A673 (cell line): ENCODE measurements around the gene MMEL1. TPM values are rescaled to one million over a fixed set of nuclear protein-coding genes. Genes with fewer than 3 reads are reported as not detected.

Experiments used
- BruUV-seq: library from RNA; stranded (reverse); fragments of 400-500 nt; replicated peaks from 2 replicates; lab custom pipeline; 2021; lab: Mats Ljungman, UMichigan
- CTCF ChIA-PET: fragments of 300-600 bp; sonication (Branson Sonifier 250); formaldehyde crosslinking; loops from one replicate; lab custom pipeline; 2022; ENCODE audit warnings: antibody characterized with exemption; lab: Charles Lee
- POLR2A ChIA-PET: fragments of 300-600 bp; sonication (Branson Sonifier 250); formaldehyde crosslinking; loops from one replicate; lab custom pipeline; 2022; ENCODE audit warnings: antibody characterized with exemption; ENCODE audit not compliant: low non-redundant PET; lab: Charles Lee
- DNase-seq: peaks from one replicate; pipeline ENCODE4 v3.0.0-alpha.2; 2015; ENCODE audit warnings: low spot score
- H3K27ac ChIP-seq: fragments of 200-600 bp; sonication (generic); 2 replicates; pipeline ENCODE4 v1.5.1; 2016; ENCODE audit warnings: mixed run types, low read depth, mild to moderate bottlenecking, mixed read lengths, antibody characterized with exemption, low read length; ENCODE audit not compliant: poor library complexity, severe bottlenecking
- H3K27me3 ChIP-seq: fragments of 200-600 bp; sonication (generic); replicated peaks from 2 replicates; pipeline ENCODE4 v1.6.1; 2017; ENCODE audit warnings: mixed run types, low read depth, mild to moderate bottlenecking, mixed read lengths, antibody characterized with exemption, low read length; ENCODE audit not compliant: insufficient read depth, poor library complexity
- H3K36me3 ChIP-seq: fragments of 200-600 bp; sonication (generic); 2 replicates; pipeline ENCODE4 v1.6.1; 2016; ENCODE audit warnings: mixed run types, mild to moderate bottlenecking, mixed read lengths, antibody characterized with exemption, low read length; ENCODE audit not compliant: insufficient read depth, poor library complexity, severe bottlenecking
- H3K4me1 ChIP-seq: fragments of 200-600 bp; sonication (generic); 2 replicates; pipeline ENCODE4 v1.6.1; 2017; ENCODE audit warnings: mixed run types, mild to moderate bottlenecking, mixed read lengths, antibody characterized with exemption, low read length; ENCODE audit not compliant: insufficient read depth, poor library complexity, severe bottlenecking
- H3K4me3 ChIP-seq: fragments of 200-600 bp; sonication (generic); 2 replicates; pipeline ENCODE4 v1.5.1; 2016; ENCODE audit warnings: low read depth, mixed run types, mild to moderate bottlenecking, mixed read lengths, low read length; ENCODE audit not compliant: poor library complexity, severe bottlenecking
- H3K9me3 ChIP-seq: fragments of 200-600 bp; sonication (generic); 2 replicates; pipeline ENCODE4 v1.6.1; 2016; ENCODE audit warnings: mixed run types, low read depth, mild to moderate bottlenecking, mixed read lengths, antibody characterized with exemption, low read length; ENCODE audit not compliant: poor library complexity, severe bottlenecking
- CTCF ChIP-seq: fragments of 300-800, 200-600 bp; sonication (generic); conservative IDR thresholded peaks from 2 replicates; pipeline ENCODE4 v1.5.1; 2017; ENCODE audit warnings: low read depth, mild to moderate bottlenecking, antibody characterized with exemption, low read length, moderate library complexity, mixed read lengths
- EZH2 ChIP-seq: fragments of 200-600 bp; sonication (generic); IDR thresholded peaks from 2 replicates; pipeline ENCODE4 v1.6.1; 2017; ENCODE audit warnings: borderline replicate concordance, low read depth, mild to moderate bottlenecking, mixed read lengths, antibody characterized with exemption, low read length; ENCODE audit not compliant: poor library complexity, severe bottlenecking
- intact Hi-C: fragments of 100-400 bp; cut with micrococcal nuclease; formaldehyde crosslinking; loops from one replicate; pipeline ENCODE4 v1.10.0; 2022; ENCODE audit not compliant: unreplicated experiment
- total RNA-seq: library from RNA; stranded (reverse); gene quantifications from 2 replicates; pipeline ENCODE4 v1.2.3, GENCODE V29; 2021

The MMEL1 gene
- total RNA-seq, 1 experiment from 2014 or later: not detected

DNA sequence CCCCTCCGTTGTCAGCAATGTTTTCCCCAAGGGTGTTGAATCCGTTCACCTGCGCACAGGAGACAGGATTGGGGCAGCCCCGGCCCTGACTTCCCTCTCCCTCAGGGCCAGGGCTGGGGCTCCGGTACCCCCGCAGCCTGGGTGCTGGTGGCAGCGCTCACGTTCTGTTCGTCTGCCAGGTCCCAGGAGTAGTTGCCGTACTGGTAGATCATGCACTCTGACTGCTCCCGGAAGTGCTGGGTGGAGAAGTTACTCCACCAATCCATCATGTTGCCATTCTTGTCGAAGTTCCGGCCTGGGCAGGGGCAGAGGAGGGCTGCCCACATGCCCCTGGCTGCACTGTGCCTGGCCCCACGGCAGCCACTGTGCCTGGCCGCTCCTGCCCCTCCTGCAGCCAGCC, 40.1 kb downstream of the MMEL1 start:
- H3K9me3 ChIP-seq: no peaks in the 10 kb centered on the region
- ChIA-PET CTCF (no interaction called here), POLR2A (no interaction called here)
- intact Hi-C loops: no loop called here
- TF ChIP-seq CTCF: no peak
- no peak for TF ChIP-seq EZH2
- H3K4me3 ChIP-seq: no peak overlapping the region
- H3K27ac ChIP-seq: no peak overlapping the region
- H3K36me3 ChIP-seq: no peaks in the 10 kb centered on the region
- BruUV-seq: no TSS peak
- DNase-seq: no peak
- peaks cover 8% of the 10 kb centered on the region for H3K4me1 ChIP-seq
- no peaks in the 10 kb centered on the region for H3K27me3 ChIP-seq

DNA sequence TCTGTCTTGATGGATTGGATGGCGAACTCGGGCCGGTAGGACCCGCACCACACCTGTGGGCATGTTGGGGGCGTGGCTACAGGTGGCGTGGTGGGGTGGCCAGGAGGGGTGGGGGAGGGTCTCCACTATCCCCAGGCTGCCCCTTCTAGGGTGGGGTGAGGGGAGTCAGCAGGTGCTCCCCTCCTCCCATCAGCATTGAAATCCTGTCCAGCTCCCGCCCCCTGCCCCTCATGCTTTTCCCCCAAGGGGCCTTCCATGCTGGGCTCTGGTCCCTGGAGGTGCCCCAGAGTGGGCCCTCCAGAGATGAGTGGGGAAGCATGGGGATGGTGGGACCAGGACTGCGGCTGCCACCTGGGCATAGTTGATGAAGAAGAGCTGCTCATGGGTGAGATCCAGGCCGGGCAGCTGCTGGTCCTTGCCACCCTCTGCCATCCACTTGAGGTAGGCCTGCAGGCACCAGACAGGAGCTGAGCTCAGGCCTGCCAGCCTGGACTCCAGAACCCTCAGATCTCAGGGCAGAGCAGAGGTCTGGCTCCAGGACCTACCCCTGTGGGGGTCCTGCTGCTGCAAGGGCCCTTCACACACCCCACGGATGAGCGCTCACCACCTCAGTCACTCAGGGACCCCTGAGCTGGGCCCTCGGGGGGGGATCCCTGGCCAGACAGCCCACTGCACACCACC, 41.1 kb downstream of the MMEL1 start:
- POLR2A ChIA-PET: no interaction called here
- H3K4me3 ChIP-seq: no peak overlapping the region
- no peaks in the 10 kb centered on the region for H3K36me3 ChIP-seq
- peaks cover 8% of the 10 kb centered on the region for H3K4me1 ChIP-seq
- no peaks in the 10 kb centered on the region for H3K9me3 ChIP-seq
- BruUV-seq: no TSS peak
- TF ChIP-seq CTCF (no peak), EZH2 (no peak)
- no peaks in the 10 kb centered on the region for H3K27me3 ChIP-seq
- CTCF ChIA-PET: no interaction called here
- intact Hi-C loops: no loop called here
- H3K27ac ChIP-seq: no peak overlapping the region
- no peak for DNase-seq

DNA sequence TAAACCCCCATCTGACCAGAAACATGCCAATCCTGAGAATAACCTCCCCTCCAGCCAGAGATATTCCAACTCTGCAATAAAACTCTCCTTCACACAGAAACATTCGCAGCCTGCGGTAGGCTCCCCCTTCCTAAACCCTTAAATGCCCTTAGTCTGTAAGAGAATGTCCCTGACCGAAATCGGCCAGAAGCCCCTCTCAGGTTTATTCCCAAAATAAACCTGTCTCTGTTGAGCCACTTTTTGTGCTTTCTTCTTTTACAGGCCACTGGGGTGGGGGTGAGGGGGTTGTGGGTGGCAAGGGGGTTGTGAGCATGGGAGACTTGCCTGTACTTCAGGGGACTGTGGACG, 41.6 kb downstream of the MMEL1 start:
- intact Hi-C loops: no loop called here
- TF ChIP-seq EZH2 (no peak), CTCF (no peak)
- Histone ChIP-seq H3K4me1 (peaks cover 8% of the 10 kb centered on the region), H3K27ac (no peak overlapping the region), H3K4me3 (no peak overlapping the region), H3K27me3 (no peaks in the 10 kb centered on the region), H3K36me3 (no peaks in the 10 kb centered on the region), H3K9me3 (no peaks in the 10 kb centered on the region)
- no peak for DNase-seq
- ChIA-PET POLR2A (no interaction called here), CTCF (no interaction called here)
- BruUV-seq: no TSS peak
